Measurements from ENCODE around the gene HUNK.
"Not testable (repeated sequence)": the region's sequence is repeated elsewhere in the genome, so short reads cannot be mapped to it uniquely, and the experiment has no call there.

Gene HUNK

GRCh38 chr21:31870472-31871193 is 2.2 kb upstream of the HUNK start:
- no peak for DNase-seq (ENCODE audit: low read depth)

DNA sequence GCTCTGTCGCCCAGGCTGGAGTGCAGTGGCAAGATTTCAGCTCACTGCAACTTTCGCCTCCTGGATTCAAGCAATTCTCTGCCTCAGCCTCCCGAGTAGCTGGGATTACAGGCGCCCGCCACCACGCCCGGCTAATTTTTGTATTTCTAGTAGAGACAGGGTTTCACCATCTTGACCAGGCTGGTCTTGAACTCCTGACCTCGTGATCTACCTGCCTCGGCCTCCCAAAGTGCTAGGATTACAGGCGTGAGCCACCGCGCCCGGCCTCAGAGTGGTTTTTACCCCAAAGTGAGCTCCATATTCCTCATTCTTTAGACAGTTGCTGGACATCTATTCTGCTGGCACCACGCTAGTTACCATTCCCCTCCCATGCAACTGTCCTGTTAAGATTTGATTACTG is 1.4 kb upstream of the HUNK start:
- not testable (repeated sequence) for DNase-seq (ENCODE audit: low read depth)

- DNase-seq (ENCODE audit: low read depth): no peak
Observed at GRCh38 chr21:31872072-31872451, 758 bp upstream of the HUNK start.

- no peak for DNase-seq (ENCODE audit: low read depth)
Observed at GRCh38 chr21:31873275-31873695, 465 bp downstream of the HUNK start.

GRCh38 chr21:31873696-31874599 is 1.1 kb downstream of the HUNK start:
- no peak for DNase-seq (ENCODE audit: low read depth)

- DNase-seq (ENCODE audit: low read depth): no peak
Observed at GRCh38 chr21:31874812-31875212, 2.0 kb downstream of the HUNK start.

GRCh38 chr21:31875496-31876015 is 2.7 kb downstream of the HUNK start:
- DNase-seq (ENCODE audit: low read depth): no peak

DNA sequence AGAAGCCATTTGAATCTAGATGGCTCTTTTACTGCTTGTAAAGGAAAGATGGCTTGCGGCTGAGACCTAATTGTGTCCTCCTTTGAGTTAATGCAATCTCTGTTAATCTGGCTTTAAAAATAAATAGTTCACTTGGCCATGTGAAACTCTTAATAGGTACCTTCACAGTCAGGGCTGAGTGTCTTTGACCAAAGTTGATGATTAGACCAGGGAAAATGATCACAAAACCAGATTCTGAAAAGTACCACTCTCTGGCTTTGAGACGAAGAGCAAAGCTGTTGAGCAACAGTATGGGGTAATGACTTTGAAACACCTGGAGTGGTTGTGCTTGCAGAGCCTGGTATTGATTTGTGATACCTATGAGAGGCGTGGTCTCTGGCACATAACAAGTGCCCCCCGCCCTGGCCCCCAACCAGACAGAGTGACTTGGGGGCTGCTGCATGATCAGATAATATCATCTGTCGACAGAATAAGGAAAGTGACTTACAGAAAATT is 4.7 kb downstream of the HUNK start:
- no peak for DNase-seq (ENCODE audit: low read depth)

GRCh38 chr21:31878831-31879230 is 6.0 kb downstream of the HUNK start:
- no peak for DNase-seq (ENCODE audit: low read depth)

DNA sequence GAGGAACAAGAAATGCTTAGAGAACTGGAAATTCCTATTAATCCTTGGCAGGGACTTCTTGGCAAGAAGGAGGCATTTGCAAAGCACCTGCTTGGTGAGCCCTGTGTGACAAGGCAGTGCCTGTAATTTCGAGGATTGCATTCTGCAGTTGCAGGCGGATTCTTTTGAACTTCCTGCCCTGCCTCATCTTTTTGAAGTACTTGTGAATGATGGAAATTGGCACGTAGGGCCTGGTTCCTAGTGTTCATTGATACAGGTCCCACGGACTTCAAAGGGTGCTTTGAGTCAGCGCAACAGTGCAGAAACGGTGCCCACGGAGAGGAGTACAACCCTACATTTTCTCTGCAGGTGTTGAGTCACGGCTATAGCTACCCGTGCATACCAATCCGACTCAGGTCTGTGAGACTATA is 6.4 kb downstream of the HUNK start:
- DNase-seq (ENCODE audit: low read depth): no peak

- no peak for DNase-seq (ENCODE audit: low read depth)
Observed at GRCh38 chr21:31879911-31880310, 7.1 kb downstream of the HUNK start.

- DNase-seq (ENCODE audit: low read depth): no peak
Observed at GRCh38 chr21:31880816-31881215, 8.0 kb downstream of the HUNK start.

GRCh38 chr21:31882711-31883110 is 9.9 kb downstream of the HUNK start:
- no peak for DNase-seq (ENCODE audit: low read depth)

DNA sequence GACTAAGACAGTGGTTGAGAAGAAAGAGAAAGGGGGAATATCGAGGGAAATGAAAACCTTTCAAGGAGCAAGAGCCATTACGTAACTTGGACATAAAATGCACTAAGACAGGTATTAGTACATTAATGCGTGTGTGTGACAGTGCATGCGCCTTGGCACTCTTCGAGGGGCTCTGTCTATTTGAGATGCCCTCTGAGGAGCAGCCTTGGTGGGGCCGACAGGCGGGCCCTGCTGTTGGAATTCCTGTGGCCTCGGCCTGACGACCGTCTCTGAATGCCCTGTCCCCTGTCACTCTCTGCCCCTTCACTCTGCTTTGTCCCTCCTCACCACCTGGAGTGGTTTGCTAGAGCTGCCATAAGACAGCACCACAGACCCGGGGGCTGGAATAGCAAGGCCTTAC is 12.3 kb downstream of the HUNK start:
- no peak for DNase-seq (ENCODE audit: low read depth)

DNA sequence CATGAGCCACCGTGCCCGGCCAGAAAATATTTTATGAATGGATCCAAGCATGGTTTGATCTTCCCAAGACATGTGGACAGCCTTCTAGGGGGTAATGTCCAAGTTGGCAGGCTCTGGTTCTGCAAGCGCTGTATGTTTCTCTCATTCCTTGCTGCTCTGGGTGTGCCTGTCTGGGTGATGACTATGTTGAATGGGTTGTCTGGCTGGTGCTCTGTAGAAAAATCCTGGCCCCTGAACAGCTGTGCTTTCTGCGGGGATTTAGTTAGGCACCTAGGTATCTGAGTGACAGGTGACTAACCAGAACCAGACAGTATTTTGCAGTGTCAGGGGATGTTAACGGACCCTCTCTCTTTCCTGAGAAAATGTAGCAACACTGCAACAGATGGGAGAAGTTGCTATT is 14.1 kb downstream of the HUNK start:
- no peak for DNase-seq (ENCODE audit: low read depth)

DNA sequence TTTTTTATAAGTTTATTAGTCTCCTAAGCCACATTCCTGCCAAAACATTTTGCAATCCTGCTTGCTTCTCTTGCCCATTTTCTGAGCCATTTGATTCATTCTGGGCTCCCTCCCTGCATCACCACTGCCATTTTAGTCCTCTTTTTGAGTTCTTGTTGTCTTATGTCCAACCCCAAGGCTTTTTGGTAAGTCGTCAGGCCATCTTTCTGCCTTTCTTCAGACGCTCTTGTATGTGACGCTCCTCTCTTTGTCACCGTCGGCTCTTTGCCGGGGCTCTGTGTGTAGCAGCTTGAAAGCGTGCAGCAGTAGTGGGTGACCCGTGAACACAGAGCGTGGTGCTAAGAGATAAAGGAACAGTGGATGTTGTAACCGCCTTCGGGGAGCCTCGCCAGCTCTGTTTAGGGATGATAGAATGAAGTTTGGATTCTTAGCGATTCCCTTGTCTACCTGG is 14.6 kb downstream of the HUNK start:
- no peak for DNase-seq (ENCODE audit: low read depth)

GRCh38 chr21:31888936-31889371 is 16.1 kb downstream of the HUNK start:
- no peak for DNase-seq (ENCODE audit: low read depth)

DNA sequence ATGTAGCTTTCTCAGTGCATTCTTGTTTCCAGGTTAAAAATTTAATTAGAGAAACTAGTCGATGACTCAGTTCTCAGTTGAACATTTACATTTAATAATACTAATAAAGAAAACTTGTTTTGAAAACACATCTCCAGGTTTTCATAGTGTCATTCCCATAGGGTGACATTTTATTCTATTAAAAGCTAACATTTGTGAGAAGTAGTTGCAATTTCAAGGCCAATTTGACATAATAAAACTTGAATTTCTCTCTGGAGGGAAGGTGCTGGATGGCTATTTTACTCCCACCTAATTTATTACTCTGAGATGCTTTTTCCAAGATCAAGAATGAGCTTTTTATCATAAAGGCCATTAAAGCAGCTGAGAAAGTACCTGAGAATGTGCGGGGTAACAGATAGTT is 16.6 kb downstream of the HUNK start:
- DNase-seq (ENCODE audit: low read depth): no peak

GRCh38 chr21:31892686-31893085 is 19.9 kb downstream of the HUNK start:
- no peak for DNase-seq (ENCODE audit: low read depth)

DNA sequence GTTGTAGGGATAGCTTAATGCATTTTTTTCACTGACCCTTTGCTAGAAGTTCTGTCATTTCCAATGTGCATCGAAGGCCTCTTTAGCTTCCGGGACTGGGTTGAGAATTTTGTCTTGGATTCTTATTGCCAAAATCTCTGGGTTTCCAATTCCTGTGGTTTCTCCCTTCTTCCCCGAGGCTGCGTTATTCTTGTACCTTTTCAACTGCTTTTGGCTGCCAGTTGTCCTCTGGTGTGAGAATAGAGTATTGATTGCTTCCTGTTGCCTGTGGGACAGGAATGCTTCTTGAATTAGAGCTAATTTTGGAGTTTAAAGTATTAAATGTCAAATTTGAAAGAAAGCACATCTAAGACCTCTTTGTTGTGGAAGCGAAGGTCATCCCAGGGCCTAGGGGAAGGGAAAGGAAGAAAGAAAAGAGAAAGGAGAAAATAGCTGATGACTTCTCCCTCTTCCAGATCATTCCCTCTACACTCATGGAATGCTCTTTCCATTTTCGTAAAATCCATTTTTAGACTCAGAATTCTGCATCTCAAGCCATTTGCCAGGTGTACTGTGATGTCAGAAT is 21.1 kb downstream of the HUNK start:
- no peak for DNase-seq (ENCODE audit: low read depth)

DNA sequence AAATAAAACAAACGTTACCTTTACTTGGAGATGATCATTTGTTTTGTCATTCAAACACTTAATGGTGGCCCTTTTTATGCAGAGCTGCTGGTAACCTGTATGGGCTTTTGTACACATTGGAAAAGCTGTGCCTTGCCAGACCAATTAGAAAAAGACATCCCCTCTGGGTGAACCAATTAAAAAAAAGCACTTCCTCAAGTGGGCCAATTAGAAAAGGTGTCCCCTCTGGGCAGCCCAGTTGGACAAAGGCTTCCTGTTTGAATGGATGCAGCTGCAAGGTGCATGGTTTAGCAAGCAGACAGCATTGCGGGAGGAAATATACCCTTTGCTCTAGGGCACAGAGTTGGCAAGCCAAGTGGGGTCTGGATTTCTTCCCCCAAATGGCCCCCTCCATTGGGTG is 21.6 kb downstream of the HUNK start:
- DNase-seq (ENCODE audit: low read depth): no peak

DNA sequence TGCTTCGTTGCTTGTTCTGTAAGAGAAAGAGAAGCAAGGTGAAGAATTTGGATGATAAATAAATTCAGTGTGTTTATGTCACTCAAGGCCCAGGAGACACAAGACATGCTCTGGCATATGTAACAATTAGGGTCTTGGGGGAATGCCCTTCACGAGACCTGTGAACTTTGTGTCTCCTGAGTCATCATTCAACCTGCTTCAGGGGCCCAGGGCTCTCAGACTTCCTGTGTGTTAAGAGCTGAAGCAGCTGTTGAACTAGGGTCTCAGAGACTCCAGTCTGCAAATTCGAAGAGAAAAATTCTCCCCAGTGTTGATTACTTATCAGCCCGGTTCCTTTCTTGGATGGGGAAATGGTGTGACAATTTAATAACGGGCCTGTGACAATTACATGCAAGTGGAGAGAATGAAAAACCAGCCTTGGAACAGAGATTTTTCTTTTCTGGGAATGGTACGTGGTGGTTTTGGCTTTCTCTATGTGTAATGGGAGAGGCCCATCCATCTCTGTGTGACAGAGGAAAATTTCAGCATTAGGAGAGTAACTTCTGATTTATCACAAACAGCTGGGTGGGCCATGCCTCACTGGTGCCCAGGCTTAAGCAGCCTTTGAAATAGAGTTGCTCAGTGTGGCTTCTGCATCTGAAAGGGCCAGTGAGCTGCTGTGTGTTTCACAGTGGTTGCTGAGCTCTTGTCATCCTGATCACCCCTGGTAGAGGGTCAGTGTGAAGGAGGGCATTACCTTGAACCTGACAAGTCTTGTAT is 22.4 kb downstream of the HUNK start:
- DNase-seq (ENCODE audit: low read depth): no peak

Data from stromal cell of bone marrow (primary cell).